ENCODE results near the gene DHX58.

Gene DHX58

GRCh38 chr17:42087042-42087701, 25.3 kb downstream of the DHX58 start:
- H3K4me3 ChIP-seq (ENCODE audit: low read length in 2 of 2): no peak overlapping the region
- H3K9ac ChIP-seq (ENCODE audit: low read depth in 1 of 2, low read length in 2 of 2): no peak overlapping the region
- H3K27ac ChIP-seq (ENCODE audit: low read depth in 2 of 2, low read length in 2 of 2): no peak overlapping the region
- H3K36me3 ChIP-seq (ENCODE audit: control insufficient read depth in 2 of 2, insufficient read depth in 2 of 2, low read length in 2 of 2): no peaks in the 10 kb centered on the region
- no peaks in the 10 kb centered on the region for H3K4me1 ChIP-seq (ENCODE audit: control insufficient read depth in 2 of 2, insufficient read depth in 2 of 2, low read length in 2 of 2)
- H3K9me3 ChIP-seq (ENCODE audit: control insufficient read depth in 2 of 2, low read length in 2 of 2): no peaks in the 10 kb centered on the region
- H3K27me3 ChIP-seq (ENCODE audit: control insufficient read depth in 2 of 2, insufficient read depth in 2 of 2, low read length in 2 of 2): peaks cover 2 to 5% of the 10 kb centered on the region in 2 donors

DNA sequence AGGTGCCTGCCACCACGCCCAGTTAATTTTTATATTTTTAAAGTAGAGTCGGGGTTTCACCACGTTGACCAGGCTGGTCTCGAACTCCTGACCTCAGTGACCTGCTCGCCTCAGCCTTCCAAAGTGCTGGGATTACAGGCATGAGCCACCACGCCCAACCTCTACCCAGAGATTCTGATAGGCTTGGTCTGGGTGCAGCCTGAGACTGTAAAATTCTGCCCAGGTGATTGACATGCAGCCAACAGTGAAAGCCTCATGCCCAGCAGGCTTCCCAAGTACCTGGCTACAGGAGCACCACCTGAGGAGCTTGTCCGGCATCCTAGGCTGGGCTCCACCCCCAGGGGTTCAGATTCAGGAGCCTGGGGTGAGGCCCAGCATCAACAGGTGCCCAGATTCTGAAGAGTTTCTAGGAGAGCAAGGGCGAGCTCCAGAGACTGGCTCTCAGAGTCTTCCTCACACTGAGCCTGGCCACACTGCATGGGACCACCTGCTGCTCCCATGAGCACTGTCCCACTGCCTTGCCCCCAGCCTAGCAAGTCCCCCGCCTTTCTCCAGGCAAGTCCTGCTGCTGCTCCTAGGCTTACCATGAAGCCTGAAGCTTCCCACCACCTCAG, 30.9 kb downstream of the DHX58 start:
- Histone ChIP-seq H3K4me3 (ENCODE audit: low read length in 2 of 2) (no peak overlapping the region), H3K9me3 (ENCODE audit: control insufficient read depth in 2 of 2, low read length in 2 of 2) (no peaks in the 10 kb centered on the region), H3K9ac (ENCODE audit: low read depth in 1 of 2, low read length in 2 of 2) (no peak overlapping the region), H3K36me3 (ENCODE audit: control insufficient read depth in 2 of 2, insufficient read depth in 2 of 2, low read length in 2 of 2) (no peaks in the 10 kb centered on the region), H3K27me3 (ENCODE audit: control insufficient read depth in 2 of 2, insufficient read depth in 2 of 2, low read length in 2 of 2) (no peaks in the 10 kb centered on the region), H3K27ac (ENCODE audit: low read depth in 2 of 2, low read length in 2 of 2) (no peak overlapping the region), H3K4me1 (ENCODE audit: control insufficient read depth in 2 of 2, insufficient read depth in 2 of 2, low read length in 2 of 2) (no peaks in the 10 kb centered on the region)

- H3K9ac ChIP-seq (ENCODE audit: low read depth in 1 of 2, low read length in 2 of 2): no peak overlapping the region
- H3K4me3 ChIP-seq (ENCODE audit: low read length in 2 of 2): no peak overlapping the region
- no peaks in the 10 kb centered on the region for H3K36me3 ChIP-seq (ENCODE audit: control insufficient read depth in 2 of 2, insufficient read depth in 2 of 2, low read length in 2 of 2)
- no peaks in the 10 kb centered on the region for H3K4me1 ChIP-seq (ENCODE audit: control insufficient read depth in 2 of 2, insufficient read depth in 2 of 2, low read length in 2 of 2)
- H3K9me3 ChIP-seq (ENCODE audit: control insufficient read depth in 2 of 2, low read length in 2 of 2): no peaks in the 10 kb centered on the region
- no peaks in the 10 kb centered on the region for H3K27me3 ChIP-seq (ENCODE audit: control insufficient read depth in 2 of 2, insufficient read depth in 2 of 2, low read length in 2 of 2)
- H3K27ac ChIP-seq (ENCODE audit: low read depth in 2 of 2, low read length in 2 of 2): no peak overlapping the region
Observed at GRCh38 chr17:42079541-42079940, 33.0 kb downstream of the DHX58 start.

DNA sequence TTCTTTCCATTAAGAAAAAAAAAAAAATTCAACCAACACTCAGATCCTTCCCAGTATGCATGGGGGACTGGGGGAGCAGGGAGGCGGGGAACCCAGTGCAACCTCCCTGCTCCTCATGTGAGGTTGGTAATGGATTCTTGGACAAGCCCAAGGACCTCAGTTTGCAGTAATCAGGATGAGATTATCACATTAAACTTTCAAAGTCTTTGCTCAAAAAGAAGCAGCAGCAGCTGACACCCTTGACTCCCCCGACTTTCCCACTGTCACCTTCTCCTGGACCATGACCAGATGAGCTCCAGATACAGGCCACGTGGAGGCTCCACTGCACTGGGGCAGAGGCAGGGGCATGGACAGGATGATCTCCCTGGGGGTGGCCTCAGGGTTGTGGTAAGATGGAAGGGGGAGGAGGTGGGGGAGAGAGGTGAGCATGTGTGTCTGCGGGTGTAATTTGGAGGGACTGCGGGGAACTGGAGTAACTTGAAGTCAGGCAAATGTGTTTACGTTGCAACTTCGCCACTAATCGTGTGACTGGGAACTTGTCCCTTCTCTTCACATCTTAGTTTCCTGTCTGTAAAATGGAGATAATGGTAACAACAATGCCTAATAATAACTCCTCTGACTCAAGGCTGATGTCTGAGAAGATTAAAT, 34.0 kb downstream of the DHX58 start:
- Histone ChIP-seq H3K4me1 (ENCODE audit: control insufficient read depth in 2 of 2, insufficient read depth in 2 of 2, low read length in 2 of 2) (no peaks in the 10 kb centered on the region), H3K9me3 (ENCODE audit: control insufficient read depth in 2 of 2, low read length in 2 of 2) (no peaks in the 10 kb centered on the region), H3K27ac (ENCODE audit: low read depth in 2 of 2, low read length in 2 of 2) (no peak overlapping the region), H3K36me3 (ENCODE audit: control insufficient read depth in 2 of 2, insufficient read depth in 2 of 2, low read length in 2 of 2) (no peaks in the 10 kb centered on the region), H3K9ac (ENCODE audit: low read depth in 1 of 2, low read length in 2 of 2) (no peak overlapping the region), H3K27me3 (ENCODE audit: control insufficient read depth in 2 of 2, insufficient read depth in 2 of 2, low read length in 2 of 2) (peaks cover 0 to 4% of the 10 kb centered on the region in 2 donors), H3K4me3 (ENCODE audit: low read length in 2 of 2) (no peak overlapping the region)

DNA sequence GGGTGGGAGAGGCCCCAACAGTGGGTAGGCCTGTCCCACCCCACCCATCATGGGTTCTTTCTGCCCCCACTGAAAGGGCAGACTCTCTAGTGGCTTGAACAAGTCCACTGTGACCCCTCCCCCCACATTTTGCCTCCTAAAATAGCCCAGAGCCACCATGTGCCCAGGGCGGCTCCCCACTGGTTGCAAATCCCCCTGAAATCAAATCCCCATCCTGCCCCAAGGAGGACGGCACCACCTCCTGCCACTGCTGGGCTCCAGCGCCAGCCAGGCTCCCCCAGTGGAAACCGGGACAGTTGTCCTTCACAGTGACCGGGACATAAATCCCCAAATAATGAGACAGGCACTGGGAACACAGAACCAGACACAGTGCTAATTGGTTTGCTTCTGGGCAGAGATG, 34.8 kb downstream of the DHX58 start:
- no peaks in the 10 kb centered on the region for H3K36me3 ChIP-seq (ENCODE audit: control insufficient read depth in 2 of 2, insufficient read depth in 2 of 2, low read length in 2 of 2)
- no peak overlapping the region for H3K4me3 ChIP-seq (ENCODE audit: low read length in 2 of 2)
- no peak overlapping the region for H3K9ac ChIP-seq (ENCODE audit: low read depth in 1 of 2, low read length in 2 of 2)
- H3K27ac ChIP-seq (ENCODE audit: low read depth in 2 of 2, low read length in 2 of 2): no peak overlapping the region
- no peaks in the 10 kb centered on the region for H3K4me1 ChIP-seq (ENCODE audit: control insufficient read depth in 2 of 2, insufficient read depth in 2 of 2, low read length in 2 of 2)
- no peaks in the 10 kb centered on the region for H3K9me3 ChIP-seq (ENCODE audit: control insufficient read depth in 2 of 2, low read length in 2 of 2)
- peaks cover 0 to 10% of the 10 kb centered on the region in 2 donors for H3K27me3 ChIP-seq (ENCODE audit: control insufficient read depth in 2 of 2, insufficient read depth in 2 of 2, low read length in 2 of 2)

DNA sequence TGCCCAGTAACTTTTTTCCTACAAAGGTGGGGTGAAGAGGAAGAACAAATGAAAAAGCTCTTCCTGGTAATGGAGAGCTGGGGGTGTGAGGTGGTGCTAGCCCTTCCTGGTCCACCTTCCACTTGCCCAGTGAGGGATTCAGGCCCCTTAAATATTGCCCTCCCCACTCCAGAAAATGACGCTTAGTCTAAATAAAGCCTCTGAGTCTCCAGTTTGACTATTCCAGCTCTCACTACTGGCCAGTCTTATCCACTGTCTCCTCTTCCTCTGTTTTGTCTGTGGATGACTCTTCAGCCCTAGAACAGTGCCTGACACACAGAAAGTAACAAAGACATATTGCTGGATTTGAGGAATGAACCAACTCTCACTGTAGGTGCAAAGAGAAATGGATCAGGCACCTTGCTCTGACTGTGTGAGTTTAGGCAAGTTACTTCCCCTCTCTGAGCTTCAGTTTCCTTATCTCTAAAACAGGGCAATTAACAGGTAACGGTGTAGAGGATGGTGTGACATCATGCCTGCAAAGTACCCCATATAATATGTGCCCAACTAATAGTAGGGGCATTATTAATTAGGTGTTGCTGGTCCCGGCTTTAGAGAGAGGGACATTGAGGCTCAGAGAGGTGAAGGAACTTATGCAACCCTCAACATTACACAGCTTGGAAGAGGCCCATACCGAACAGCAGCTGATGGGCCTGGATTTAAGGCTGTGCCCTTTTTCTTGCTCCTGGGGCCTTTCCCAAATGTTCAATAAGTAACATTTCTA, 35.5 kb downstream of the DHX58 start:
- H3K9ac ChIP-seq (ENCODE audit: low read depth in 1 of 2, low read length in 2 of 2): no peak overlapping the region
- H3K4me3 ChIP-seq (ENCODE audit: low read length in 2 of 2): no peak overlapping the region
- no peaks in the 10 kb centered on the region for H3K9me3 ChIP-seq (ENCODE audit: control insufficient read depth in 2 of 2, low read length in 2 of 2)
- H3K27me3 ChIP-seq (ENCODE audit: control insufficient read depth in 2 of 2, insufficient read depth in 2 of 2, low read length in 2 of 2): peaks cover 3 to 14% of the 10 kb centered on the region in 2 donors
- peaks cover 0 to 3% of the 10 kb centered on the region in 2 donors for H3K4me1 ChIP-seq (ENCODE audit: control insufficient read depth in 2 of 2, insufficient read depth in 2 of 2, low read length in 2 of 2)
- no peaks in the 10 kb centered on the region for H3K36me3 ChIP-seq (ENCODE audit: control insufficient read depth in 2 of 2, insufficient read depth in 2 of 2, low read length in 2 of 2)
- no peak overlapping the region for H3K27ac ChIP-seq (ENCODE audit: low read depth in 2 of 2, low read length in 2 of 2)

- Histone ChIP-seq H3K4me3 (ENCODE audit: low read length in 2 of 2) (no peak overlapping the region), H3K36me3 (ENCODE audit: control insufficient read depth in 2 of 2, insufficient read depth in 2 of 2, low read length in 2 of 2) (no peaks in the 10 kb centered on the region), H3K27ac (ENCODE audit: low read depth in 2 of 2, low read length in 2 of 2) (no peak overlapping the region), H3K9ac (ENCODE audit: low read depth in 1 of 2, low read length in 2 of 2) (no peak overlapping the region), H3K9me3 (ENCODE audit: control insufficient read depth in 2 of 2, low read length in 2 of 2) (no peaks in the 10 kb centered on the region), H3K4me1 (ENCODE audit: control insufficient read depth in 2 of 2, insufficient read depth in 2 of 2, low read length in 2 of 2) (peaks cover 0 to 3% of the 10 kb centered on the region in 2 donors), H3K27me3 (ENCODE audit: control insufficient read depth in 2 of 2, insufficient read depth in 2 of 2, low read length in 2 of 2) (peaks cover 15 to 22% of the 10 kb centered on the region in 2 donors)
Observed at GRCh38 chr17:42075789-42076188, 36.7 kb downstream of the DHX58 start.

DNA sequence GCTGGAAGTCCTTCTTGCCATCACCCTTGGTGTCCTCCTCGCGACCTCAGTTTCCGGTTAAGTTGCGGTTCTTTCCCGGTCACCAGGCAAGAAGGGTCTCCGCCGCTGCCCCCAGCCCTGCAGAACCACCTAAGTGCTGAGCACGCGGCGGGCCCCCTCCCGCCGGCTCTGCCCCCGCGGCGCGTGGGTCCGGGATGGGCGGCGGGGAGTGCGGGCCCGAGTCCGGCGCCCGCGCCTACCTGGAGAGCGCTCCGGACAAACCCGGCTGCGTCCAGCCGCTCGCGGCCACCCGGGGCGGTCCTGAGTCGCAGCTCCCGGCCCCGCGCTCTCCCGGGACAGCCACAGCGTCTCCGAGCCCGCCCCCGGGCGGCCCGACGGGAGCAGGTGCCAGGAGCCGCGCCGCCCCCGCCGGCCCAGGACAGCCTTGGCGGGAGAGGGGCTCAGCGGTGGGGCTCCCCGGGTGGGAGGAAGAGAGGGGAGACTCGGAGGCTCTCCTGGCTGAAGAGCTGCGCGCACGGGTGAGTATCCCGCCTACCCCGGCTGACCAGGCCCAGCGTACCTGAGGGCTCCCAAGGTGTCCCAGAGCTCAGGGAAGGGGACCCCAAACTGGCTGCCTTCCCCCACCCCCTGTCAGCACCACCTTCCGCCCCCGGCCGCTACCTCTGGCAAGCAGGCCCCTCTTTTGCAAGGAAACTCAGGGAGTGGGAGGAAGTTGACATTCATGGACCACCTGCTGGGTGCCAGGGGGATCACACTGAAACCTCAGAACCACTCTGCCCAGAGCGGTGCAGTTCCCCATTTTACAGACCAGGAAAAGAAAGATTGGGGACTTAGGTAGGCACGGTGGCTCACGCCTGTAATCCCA, 40.0 kb downstream of the DHX58 start:
- H3K9ac ChIP-seq (ENCODE audit: low read depth in 1 of 2, low read length in 2 of 2): no peak overlapping the region
- H3K9me3 ChIP-seq (ENCODE audit: control insufficient read depth in 2 of 2, low read length in 2 of 2): no peaks in the 10 kb centered on the region
- peaks cover 5 to 11% of the 10 kb centered on the region in 2 donors for H3K4me1 ChIP-seq (ENCODE audit: control insufficient read depth in 2 of 2, insufficient read depth in 2 of 2, low read length in 2 of 2)
- peaks cover 21 to 23% of the 10 kb centered on the region in 2 donors for H3K27me3 ChIP-seq (ENCODE audit: control insufficient read depth in 2 of 2, insufficient read depth in 2 of 2, low read length in 2 of 2)
- H3K36me3 ChIP-seq (ENCODE audit: control insufficient read depth in 2 of 2, insufficient read depth in 2 of 2, low read length in 2 of 2): no peaks in the 10 kb centered on the region
- peak overlapping the region; percentile 10 to 26 for H3K4me3 ChIP-seq (ENCODE audit: low read length in 2 of 2)
- no peak overlapping the region for H3K27ac ChIP-seq (ENCODE audit: low read depth in 2 of 2, low read length in 2 of 2)

DNA sequence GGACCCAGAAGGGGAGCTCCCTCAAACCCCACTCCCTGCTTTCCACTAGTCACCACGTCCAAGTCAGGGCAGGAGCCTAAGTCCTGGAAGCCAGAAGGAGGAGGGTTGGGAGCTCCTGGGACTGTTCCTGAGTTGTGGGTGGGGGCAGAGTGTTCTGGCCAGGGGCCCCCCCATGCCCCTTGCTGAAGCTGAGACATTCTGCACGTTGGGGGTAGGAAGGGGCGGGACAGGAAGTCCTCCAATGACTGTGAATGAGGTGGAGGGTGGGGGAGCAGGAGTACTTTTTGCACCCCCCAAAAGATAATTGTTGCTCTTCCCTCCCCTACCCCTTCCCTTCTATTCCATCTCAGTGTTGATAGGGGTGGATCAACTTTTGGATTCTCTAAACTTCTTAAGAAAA, 40.7 kb downstream of the DHX58 start:
- Histone ChIP-seq H3K27me3 (ENCODE audit: control insufficient read depth in 2 of 2, insufficient read depth in 2 of 2, low read length in 2 of 2) (peaks cover 21 to 23% of the 10 kb centered on the region in 2 donors), H3K27ac (ENCODE audit: low read depth in 2 of 2, low read length in 2 of 2) (no peak overlapping the region), H3K9me3 (ENCODE audit: control insufficient read depth in 2 of 2, low read length in 2 of 2) (no peaks in the 10 kb centered on the region), H3K4me3 (ENCODE audit: low read length in 2 of 2) (no peak overlapping the region), H3K9ac (ENCODE audit: low read depth in 1 of 2, low read length in 2 of 2) (no peak overlapping the region), H3K4me1 (ENCODE audit: control insufficient read depth in 2 of 2, insufficient read depth in 2 of 2, low read length in 2 of 2) (peaks cover 9 to 13% of the 10 kb centered on the region in 2 donors), H3K36me3 (ENCODE audit: control insufficient read depth in 2 of 2, insufficient read depth in 2 of 2, low read length in 2 of 2) (no peaks in the 10 kb centered on the region)
